SJSA1 (cell line): Measurements from ENCODE around the gene MAP3K20. TPM values are rescaled to one million over a fixed set of nuclear protein-coding genes. Genes with fewer than 3 reads are reported as not detected.
"Not testable (repeated sequence)": the region's sequence is repeated elsewhere in the genome, so short reads cannot be mapped to it uniquely, and the experiment has no call there.

Experiments
- DNase-seq, 2 experiments: peaks; one replicate each; pipeline ENCODE4 v3.0.0-alpha.2; 2015 to 2020; ENCODE audit warnings: low spot score in 2 of 2, low read depth in 1 of 2
- H3K27ac ChIP-seq: fragments of 250-450 bp; sonication (Bioruptor Pico); 2 replicates; pipeline ENCODE4 v1.5.1; 2020; ENCODE audit warnings: mild to moderate bottlenecking, moderate library complexity
- H3K27me3 ChIP-seq: fragments of 250-450 bp; sonication (Bioruptor Pico); replicated peaks from 2 replicates; pipeline ENCODE4 v1.5.1; 2020; ENCODE audit warnings: mild to moderate bottlenecking, moderate library complexity
- H3K36me3 ChIP-seq: fragments of 250-450 bp; sonication (Bioruptor Pico); 2 replicates; pipeline ENCODE4 v1.5.1; 2020; ENCODE audit warnings: mild to moderate bottlenecking
- H3K4me1 ChIP-seq: fragments of 250-450 bp; sonication (Bioruptor Pico); replicated peaks from 2 replicates; pipeline ENCODE4 v1.6.1; 2021; ENCODE audit warnings: mild to moderate bottlenecking
- H3K4me3 ChIP-seq: fragments of 250-450 bp; sonication (Bioruptor Pico); 2 replicates; pipeline ENCODE4 v1.5.1; 2020; ENCODE audit warnings: mild to moderate bottlenecking
- H3K9me3 ChIP-seq: fragments of 250-450 bp; sonication (Bioruptor Pico); replicated peaks from 2 replicates; pipeline ENCODE4 v1.5.1; 2020; ENCODE audit warnings: mild to moderate bottlenecking
- total RNA-seq: library from RNA; depleted of rRNA; stranded (reverse); fragments of >200 nt; shearing (Covaris generic); gene quantifications from 2 replicates; pipeline ENCODE4 v1.2.3, GENCODE V29; 2014

The MAP3K20 gene
- total RNA-seq, 1 experiment from 2014 or later: 95.7 TPM

DNA sequence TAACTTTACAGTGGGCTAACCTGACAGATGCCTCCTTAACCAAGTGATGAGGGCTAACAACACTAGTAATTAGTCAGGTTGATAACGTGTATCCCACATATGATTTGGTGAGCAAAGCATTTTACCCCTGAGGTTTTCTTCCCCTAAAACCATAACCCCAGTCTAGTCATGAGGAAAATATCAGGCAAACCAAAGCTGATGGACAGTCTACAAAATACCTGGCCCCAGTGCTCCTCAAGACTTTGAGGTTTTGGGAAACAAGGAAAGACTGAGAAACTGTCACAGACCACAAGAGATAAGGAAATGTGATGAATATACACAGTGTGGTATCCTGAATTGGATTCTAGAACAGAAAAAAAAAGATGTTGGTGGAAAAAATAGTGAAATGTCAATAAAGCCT lies 28.5 kb downstream of the MAP3K20 start:
- no peaks in the 10 kb centered on the region for H3K9me3 ChIP-seq
- no peaks in the 10 kb centered on the region for H3K27me3 ChIP-seq
- no peak overlapping the region for H3K4me3 ChIP-seq
- H3K27ac ChIP-seq: no peak overlapping the region
- DNase-seq: no peak
- peaks cover 26% of the 10 kb centered on the region for H3K4me1 ChIP-seq
- peaks cover 27% of the 10 kb centered on the region for H3K36me3 ChIP-seq

DNA sequence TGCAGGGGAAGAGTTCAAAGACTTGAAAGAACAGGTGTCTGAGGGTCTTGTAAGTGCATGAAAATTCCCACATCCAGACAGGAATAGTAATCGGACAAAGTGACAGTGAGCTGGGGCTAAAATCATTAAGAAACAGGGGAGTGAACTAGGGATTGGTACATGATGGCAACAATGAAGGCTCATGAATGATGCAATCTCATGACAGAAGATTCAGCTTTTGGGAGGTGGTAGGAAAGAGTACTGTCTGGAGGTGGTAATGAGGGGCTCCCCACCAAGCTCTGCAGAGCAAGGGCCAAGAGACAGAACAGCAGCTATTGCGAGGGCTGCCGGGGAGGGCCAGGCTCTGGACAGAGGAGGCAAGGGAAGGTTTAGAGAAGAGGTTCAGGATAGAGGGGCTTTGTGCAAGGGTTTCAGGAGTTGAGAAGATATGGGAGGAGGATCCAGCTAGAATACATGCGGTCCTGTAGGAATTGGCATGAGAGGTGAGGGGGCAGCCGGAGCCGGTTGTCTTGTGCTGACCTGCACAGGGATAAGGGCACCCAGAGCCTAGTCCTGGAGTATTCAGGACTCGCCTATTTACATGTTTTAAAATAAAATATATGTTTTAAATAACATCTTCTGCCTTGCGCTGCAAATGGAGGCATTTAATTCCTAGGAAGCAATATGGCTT lies 31.4 kb downstream of the MAP3K20 start:
- Histone ChIP-seq H3K4me3 (no peak overlapping the region), H3K27me3 (no peaks in the 10 kb centered on the region), H3K9me3 (no peaks in the 10 kb centered on the region; the same call in 1 of the 2 replicates), H3K27ac (0 out of 2 replicates have a peak overlapping the region, but pooled peaks have one; percentile 86), H3K4me1 (peaks cover 37% of the 10 kb centered on the region), H3K36me3 (peaks cover 14% of the 10 kb centered on the region; the same call in 1 of the 2 replicates)
- no peak for DNase-seq

DNA sequence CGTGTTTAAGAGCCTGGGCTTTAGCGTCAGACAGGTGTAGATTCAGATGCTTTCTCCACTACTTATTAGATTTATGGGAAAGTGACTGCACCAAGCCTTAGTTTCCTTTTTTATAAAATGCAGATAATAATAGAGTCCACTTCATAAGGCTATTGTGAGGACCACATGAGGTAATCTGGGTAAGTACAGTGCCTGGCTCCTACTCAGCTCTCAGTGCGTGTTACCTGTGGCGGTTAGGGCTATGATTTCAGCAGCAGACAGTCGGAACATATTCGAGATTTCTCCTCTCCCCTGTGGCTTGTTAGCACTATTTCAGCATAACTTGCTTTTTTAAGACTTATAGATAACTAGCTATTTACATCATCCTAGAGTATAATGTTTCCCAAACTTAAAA lies 32.0 kb downstream of the MAP3K20 start:
- peaks cover 11% of the 10 kb centered on the region; the same call in 1 of the 2 replicates for H3K36me3 ChIP-seq
- no peaks in the 10 kb centered on the region; the same call in 1 of the 2 replicates for H3K9me3 ChIP-seq

GRCh38 chr2:173109253-173110188 lies 33.9 kb downstream of the MAP3K20 start:
- H3K4me3 ChIP-seq: no peak overlapping the region
- peak overlapping the region; percentile 86 for H3K27ac ChIP-seq
- H3K36me3 ChIP-seq: 0 out of 2 replicates have a peak, but pooled peaks cover 3% of the 10 kb centered on the region

More for the DNA sequence above, 32.0 kb downstream of the MAP3K20 start:
- no peak for DNase-seq
- H3K27me3 ChIP-seq: no peaks in the 10 kb centered on the region
- H3K4me3 ChIP-seq: no peak overlapping the region
- peaks cover 37% of the 10 kb centered on the region for H3K4me1 ChIP-seq
- H3K27ac ChIP-seq: peak overlapping the region; percentile 86; the same call in 1 of the 2 replicates

GRCh38 chr2:173117678-173118077 lies 42.0 kb downstream of the MAP3K20 start:
- Histone ChIP-seq H3K36me3 (peaks cover 12% of the 10 kb centered on the region; the same call in 1 of the 2 replicates), H3K27ac (no peak overlapping the region), H3K9me3 (no peaks in the 10 kb centered on the region), H3K4me3 (no peak overlapping the region), H3K4me1 (peaks cover 24% of the 10 kb centered on the region), H3K27me3 (no peaks in the 10 kb centered on the region)
- no peak for DNase-seq

More at GRCh38 chr2:173109253-173110188, 33.9 kb downstream of the MAP3K20 start:
- peak in 1 of 2 experiments; percentile 92 for DNase-seq
- Histone ChIP-seq H3K9me3 (no peaks in the 10 kb centered on the region; the same call in 1 of the 2 replicates), H3K27me3 (no peaks in the 10 kb centered on the region), H3K4me1 (peaks cover 37% of the 10 kb centered on the region)

DNA sequence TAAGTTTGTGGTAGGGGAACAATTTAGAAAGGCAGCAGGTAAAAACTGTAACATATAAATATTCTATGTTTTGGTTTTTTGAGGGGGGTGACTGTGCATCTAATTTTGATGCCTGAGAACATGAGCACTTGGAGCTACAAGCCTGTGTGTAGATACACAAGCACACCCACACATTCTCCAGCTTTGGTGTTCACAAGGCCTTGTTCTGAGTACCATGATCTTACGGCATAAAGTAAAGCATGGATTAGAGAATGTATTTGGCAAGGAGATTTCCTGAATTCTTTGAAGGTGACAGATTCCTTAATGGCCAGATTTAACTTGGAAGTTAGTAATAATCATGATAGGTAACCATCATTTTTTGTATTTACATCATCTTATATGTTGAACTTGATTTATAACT lies 42.7 kb downstream of the MAP3K20 start:
- peaks cover 12% of the 10 kb centered on the region; the same call in 1 of the 2 replicates for H3K36me3 ChIP-seq
- no peak overlapping the region for H3K4me3 ChIP-seq
- H3K9me3 ChIP-seq: no peaks in the 10 kb centered on the region
- no peak overlapping the region for H3K27ac ChIP-seq
- no peak for DNase-seq
- H3K27me3 ChIP-seq: no peaks in the 10 kb centered on the region
- peaks cover 24% of the 10 kb centered on the region for H3K4me1 ChIP-seq

- no peaks in the 10 kb centered on the region for H3K9me3 ChIP-seq
- no peak overlapping the region for H3K4me3 ChIP-seq
- H3K27ac ChIP-seq: no peak overlapping the region
- H3K36me3 ChIP-seq: peaks cover 12% of the 10 kb centered on the region; the same call in 1 of the 2 replicates
- no peak for DNase-seq
- H3K4me1 ChIP-seq: peaks cover 24% of the 10 kb centered on the region
- H3K27me3 ChIP-seq: no peaks in the 10 kb centered on the region
These were observed 43.6 kb downstream of the MAP3K20 start for GRCh38 chr2:173119069-173119807.

- no peaks in the 10 kb centered on the region for H3K9me3 ChIP-seq
- no peaks in the 10 kb centered on the region for H3K27me3 ChIP-seq
- peaks cover 16% of the 10 kb centered on the region; the same call in 1 of the 2 replicates for H3K36me3 ChIP-seq
- no peak for DNase-seq
- H3K4me1 ChIP-seq: peaks cover 31% of the 10 kb centered on the region
- no peak overlapping the region for H3K27ac ChIP-seq
- no peak overlapping the region for H3K4me3 ChIP-seq
These were observed 44.3 kb downstream of the MAP3K20 start for GRCh38 chr2:173119944-173120343.

DNA sequence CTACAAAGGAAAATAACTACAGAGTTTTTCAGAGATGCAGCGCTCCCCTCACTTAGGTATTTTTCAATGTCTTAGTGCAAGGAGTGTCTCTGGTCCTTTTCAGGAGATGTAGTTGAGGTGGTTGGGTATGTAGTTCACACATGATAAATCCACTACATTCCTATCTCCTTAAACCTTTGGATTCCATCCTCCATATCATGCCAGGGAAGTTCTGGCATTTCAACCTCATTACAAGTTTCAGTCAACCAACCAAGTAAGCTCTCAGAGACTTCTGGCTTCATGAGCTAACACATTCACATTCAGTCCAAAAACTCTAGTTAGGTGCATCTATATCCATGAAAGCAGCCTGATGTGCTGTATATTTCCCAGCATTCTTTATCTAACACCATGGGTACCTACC lies 47.3 kb downstream of the MAP3K20 start:
- Histone ChIP-seq H3K4me3 (no peak overlapping the region), H3K27ac (no peak overlapping the region), H3K27me3 (no peaks in the 10 kb centered on the region), H3K36me3 (peaks cover 15% of the 10 kb centered on the region; the same call in 1 of the 2 replicates), H3K9me3 (no peaks in the 10 kb centered on the region), H3K4me1 (peaks cover 44% of the 10 kb centered on the region)
- DNase-seq: no peak

- Histone ChIP-seq H3K27me3 (no peaks in the 10 kb centered on the region), H3K36me3 (peaks cover 20% of the 10 kb centered on the region), H3K4me3 (no peak overlapping the region), H3K4me1 (peaks cover 36% of the 10 kb centered on the region), H3K9me3 (no peaks in the 10 kb centered on the region), H3K27ac (no peak overlapping the region)
- DNase-seq: no peak
These were observed 48.8 kb downstream of the MAP3K20 start for GRCh38 chr2:173124441-173124840.

DNA sequence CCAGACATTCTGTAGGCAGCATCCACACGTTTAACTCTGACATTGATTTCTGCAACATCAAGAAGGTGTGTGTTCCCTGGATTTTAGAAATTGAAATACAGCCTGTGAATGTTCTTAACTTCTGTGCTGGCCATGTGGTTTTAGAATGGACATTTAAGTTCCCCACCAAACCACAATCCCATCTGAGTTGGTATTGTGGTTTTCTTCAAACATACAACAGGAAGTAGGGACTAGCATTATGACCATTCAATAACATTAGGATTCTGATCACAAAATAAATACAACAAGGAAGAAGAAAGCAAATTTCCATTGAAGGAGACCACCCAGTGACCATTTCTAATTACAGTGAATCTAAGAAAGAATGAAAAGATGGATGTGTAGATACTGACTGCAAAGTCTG lies 51.2 kb downstream of the MAP3K20 start:
- Histone ChIP-seq H3K27ac (no peak overlapping the region), H3K4me1 (peaks cover 24% of the 10 kb centered on the region), H3K27me3 (no peaks in the 10 kb centered on the region), H3K4me3 (no peak overlapping the region), H3K9me3 (no peaks in the 10 kb centered on the region), H3K36me3 (peaks cover 14% of the 10 kb centered on the region)
- DNase-seq: peak in 1 of 2 experiments; percentile 90

GRCh38 chr2:173128132-173128531 lies 52.5 kb downstream of the MAP3K20 start:
- not testable (repeated sequence) for H3K27me3 ChIP-seq, H3K9me3 ChIP-seq, H3K4me3 ChIP-seq, H3K27ac ChIP-seq, DNase-seq
- Histone ChIP-seq H3K4me1 (peaks cover 24% of the 10 kb centered on the region), H3K36me3 (peaks cover 12% of the 10 kb centered on the region)
